ENCODE measurements around the gene SBK3.

GRCh38 chr19:55581823-55582223 is 36.5 kb upstream of the SBK3 start:
- TF ChIP-seq CSDC2 (CRISPR knock-in tag; IDR thresholded peaks at IDR 0.05), result no peak
- TF ChIP-seq ARNTL (CRISPR knock-in tag; IDR thresholded peaks at IDR 0.05; ENCODE audit: borderline replicate concordance, low read depth), result no peak

All from SK-N-SH treated with all-trans-retinoic acid at 6 μM for 48 hours (cell line).